Thoracic aorta (tissue), 2 donors: ENCODE results near the gene CNKSR2. TPM values are rescaled to one million over a fixed set of nuclear protein-coding genes. Genes with fewer than 3 reads are reported as not detected.

Source experiments
- ATAC-seq: fragments of 150-250 bp; one replicate; pipeline ENCODE4 v1.8.0; 2017; ENCODE audit warnings: low read depth; ENCODE audit not compliant: insufficient number of reproducible peaks, low FRiP score
- DNase-seq: peaks from one replicate; pipeline ENCODE4 v3.0.0-alpha.2; 2020; ENCODE audit warnings: low spot score
- H3K27ac ChIP-seq, 2 donors: fragments of 200-600 bp; sonication (generic); 1 replicate in 1 of 2; 2 replicates in 1 of 2; pipeline ENCODE4 v1.5.1; 2016; ENCODE audit warnings: mild to moderate bottlenecking in 2 of 2, moderate library complexity in 2 of 2
- H3K27me3 ChIP-seq: fragments of 200-600 bp; sonication (generic); replicated peaks from 2 replicates; pipeline ENCODE4 v1.6.0; 2016; ENCODE audit warnings: mild to moderate bottlenecking; ENCODE audit not compliant: insufficient read depth
- H3K36me3 ChIP-seq: fragments of 200-600 bp; sonication (generic); one replicate; pipeline ENCODE4 v1.5.1; 2016
- H3K4me1 ChIP-seq, 2 donors: fragments of 200-600 bp; sonication (generic); 1 replicate in 1 of 2; 2 replicates in 1 of 2; pipeline versions ENCODE4 v1.5.1 to v1.6.0; 2016; ENCODE audit warnings: low read depth in 2 of 2, mild to moderate bottlenecking in 1 of 2; ENCODE audit not compliant: control insufficient read depth in 1 of 2
- H3K4me3 ChIP-seq: fragments of 200-600 bp; sonication (generic); 2 replicates; pipeline ENCODE4 v1.5.1; 2016; ENCODE audit warnings: mild to moderate bottlenecking
- H3K9me3 ChIP-seq: fragments of 200-600 bp; sonication (generic); 2 replicates; pipeline ENCODE4 v1.5.1; 2016
- total RNA-seq, 2 donors: library from RNA; depleted of rRNA; stranded (reverse); fragments of >200 nt; gene quantifications; one replicate each; pipeline versions ENCODE4 v1.1.0 to v1.2.3, GENCODE V29; 2016
- TF ChIP-seq, protein P1 (sequence below): fragments of 200-600 bp; sonication (generic); IDR thresholded peaks from one replicate; pipeline ENCODE4 v1.5.1; 2019; ENCODE audit warnings: antibody characterized with exemption

CNKSR2 gene
- total RNA-seq, 2 donors from 2014 or later = 5.3 to 10.4 TPM

DNA sequence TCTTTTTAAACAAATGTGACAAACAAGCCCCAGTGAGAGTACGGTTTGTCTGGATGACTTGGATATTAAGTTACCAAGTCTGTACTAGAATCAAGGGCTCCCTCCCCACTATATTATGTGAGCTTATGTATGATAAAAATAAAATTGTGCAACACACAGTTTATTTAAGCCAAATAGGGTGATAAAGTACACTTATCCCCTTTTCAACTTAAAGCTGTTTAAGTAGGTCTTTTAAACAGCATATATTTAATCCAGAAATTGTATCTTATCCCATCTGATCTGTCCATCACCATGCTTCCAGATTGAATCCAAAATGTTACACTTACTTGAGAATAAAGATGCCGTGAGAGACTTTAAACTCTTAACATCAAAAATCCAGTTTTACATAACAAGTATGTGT is 285.9 kb downstream of the CNKSR2 start:
- Histone ChIP-seq H3K9me3 (no peaks in the 10 kb centered on the region), H3K36me3 (no peaks in the 10 kb centered on the region), H3K27me3 (no peaks in the 10 kb centered on the region), H3K4me1 (no peaks in the 10 kb centered on the region), H3K27ac (no peak overlapping the region), H3K4me3 (no peak overlapping the region)
- DNase-seq = no peak
- ATAC-seq = no peak
- TF ChIP-seq, protein P1, sequence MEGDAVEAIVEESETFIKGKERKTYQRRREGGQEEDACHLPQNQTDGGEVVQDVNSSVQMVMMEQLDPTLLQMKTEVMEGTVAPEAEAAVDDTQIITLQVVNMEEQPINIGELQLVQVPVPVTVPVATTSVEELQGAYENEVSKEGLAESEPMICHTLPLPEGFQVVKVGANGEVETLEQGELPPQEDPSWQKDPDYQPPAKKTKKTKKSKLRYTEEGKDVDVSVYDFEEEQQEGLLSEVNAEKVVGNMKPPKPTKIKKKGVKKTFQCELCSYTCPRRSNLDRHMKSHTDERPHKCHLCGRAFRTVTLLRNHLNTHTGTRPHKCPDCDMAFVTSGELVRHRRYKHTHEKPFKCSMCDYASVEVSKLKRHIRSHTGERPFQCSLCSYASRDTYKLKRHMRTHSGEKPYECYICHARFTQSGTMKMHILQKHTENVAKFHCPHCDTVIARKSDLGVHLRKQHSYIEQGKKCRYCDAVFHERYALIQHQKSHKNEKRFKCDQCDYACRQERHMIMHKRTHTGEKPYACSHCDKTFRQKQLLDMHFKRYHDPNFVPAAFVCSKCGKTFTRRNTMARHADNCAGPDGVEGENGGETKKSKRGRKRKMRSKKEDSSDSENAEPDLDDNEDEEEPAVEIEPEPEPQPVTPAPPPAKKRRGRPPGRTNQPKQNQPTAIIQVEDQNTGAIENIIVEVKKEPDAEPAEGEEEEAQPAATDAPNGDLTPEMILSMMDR = no peak

DNA sequence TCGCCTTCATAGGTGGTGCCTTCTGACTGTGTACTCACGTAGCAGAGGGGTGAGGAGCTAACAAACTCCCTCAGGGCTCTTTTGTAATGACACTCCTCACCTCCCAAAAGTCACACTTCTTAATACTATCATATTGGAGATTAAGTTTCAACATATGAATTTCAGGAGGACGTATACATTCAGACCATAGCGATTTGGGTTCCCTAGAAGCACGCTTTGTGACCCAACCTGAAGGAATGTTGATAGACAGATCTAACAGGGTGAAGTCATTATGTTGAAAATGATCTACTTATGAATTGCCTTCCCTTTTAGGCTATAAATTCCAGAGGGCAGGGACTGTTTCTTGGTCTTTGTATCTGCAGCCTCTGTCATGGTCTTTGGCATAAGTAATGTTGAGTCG is 287.1 kb downstream of the CNKSR2 start:
- no peak overlapping the region for H3K4me3 ChIP-seq
- ATAC-seq (no peak), DNase-seq (no peak)
- TF ChIP-seq, protein P1 = no peak
- H3K4me1 ChIP-seq = no peaks in the 10 kb centered on the region
- no peak overlapping the region for H3K27ac ChIP-seq
- H3K9me3 ChIP-seq = no peaks in the 10 kb centered on the region
- H3K36me3 ChIP-seq = no peaks in the 10 kb centered on the region
- no peaks in the 10 kb centered on the region for H3K27me3 ChIP-seq

DNA sequence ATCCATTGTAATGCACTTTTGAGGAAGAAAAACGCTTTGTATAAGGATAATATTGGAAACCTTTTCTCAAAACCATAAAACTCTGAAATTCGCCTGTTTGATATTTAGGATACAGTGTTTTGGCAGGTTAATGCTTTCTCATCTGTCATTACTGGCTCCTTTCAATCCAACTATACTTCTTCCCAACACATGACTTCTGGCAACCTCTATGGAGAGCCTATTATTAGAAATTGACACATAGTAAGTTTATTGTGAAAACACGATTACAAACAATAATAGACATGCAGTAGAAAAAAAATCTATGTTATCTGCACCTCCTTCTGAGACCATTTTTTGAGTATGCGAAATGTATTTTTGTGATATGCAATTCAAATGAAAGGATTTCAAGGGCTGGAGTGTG is 288.5 kb downstream of the CNKSR2 start:
- Histone ChIP-seq H3K9me3 (no peaks in the 10 kb centered on the region), H3K27me3 (no peaks in the 10 kb centered on the region), H3K27ac (no peak overlapping the region), H3K36me3 (no peaks in the 10 kb centered on the region), H3K4me3 (no peak overlapping the region), H3K4me1 (no peaks in the 10 kb centered on the region)
- DNase-seq = no peak
- TF ChIP-seq, protein P1 = no peak
- ATAC-seq = no peak

DNA sequence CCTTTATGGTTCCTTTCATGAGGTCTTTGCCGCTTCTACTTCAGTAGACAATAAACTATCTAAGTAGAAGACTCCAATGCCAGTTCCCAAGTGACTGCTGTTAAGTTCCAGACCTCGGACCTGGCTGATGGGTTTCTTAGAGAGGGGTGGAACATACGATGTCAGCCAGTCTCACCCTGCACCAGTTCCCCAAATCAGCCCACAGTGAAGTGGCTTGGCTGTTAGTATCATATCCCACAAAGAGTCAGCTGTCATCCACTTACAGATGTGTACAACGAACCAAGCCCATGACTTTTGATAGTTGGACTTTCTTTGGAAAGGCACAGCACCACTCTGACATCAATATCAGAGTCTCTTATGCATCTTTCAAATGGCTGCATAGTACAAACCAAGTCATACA is 292.0 kb downstream of the CNKSR2 start:
- ATAC-seq = no peak

DNA sequence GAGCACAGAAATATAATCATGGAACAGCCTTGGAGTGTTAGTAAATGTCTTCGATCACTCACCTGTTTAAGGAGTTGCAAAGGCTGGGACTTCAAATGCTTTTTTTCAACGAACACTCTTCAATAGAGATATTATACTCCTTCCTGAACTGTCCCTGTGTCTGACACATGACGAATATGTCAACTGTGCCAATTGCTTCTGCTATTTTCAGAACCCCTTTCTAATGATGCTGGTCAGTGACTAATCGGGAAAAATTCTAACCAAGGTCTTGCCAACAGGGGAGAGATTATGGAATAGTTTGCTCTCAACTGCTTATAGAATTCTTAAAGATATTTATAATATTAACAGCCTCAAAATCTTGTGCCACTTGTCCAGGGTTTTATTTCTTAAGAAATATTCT is 292.5 kb downstream of the CNKSR2 start:
- Histone ChIP-seq H3K27ac (no peak overlapping the region), H3K27me3 (no peaks in the 10 kb centered on the region), H3K4me3 (no peak overlapping the region), H3K4me1 (no peaks in the 10 kb centered on the region), H3K9me3 (no peaks in the 10 kb centered on the region), H3K36me3 (no peaks in the 10 kb centered on the region)
- DNase-seq = no peak
- no peak for ATAC-seq
- TF ChIP-seq, protein P1 = no peak

More for the DNA sequence above, 292.0 kb downstream of the CNKSR2 start:
- no peak overlapping the region for H3K4me3 ChIP-seq
- H3K27me3 ChIP-seq = no peaks in the 10 kb centered on the region
- no peak overlapping the region for H3K27ac ChIP-seq
- no peaks in the 10 kb centered on the region for H3K9me3 ChIP-seq
- no peak for DNase-seq
- no peaks in the 10 kb centered on the region for H3K4me1 ChIP-seq
- TF ChIP-seq, protein P1 = no peak
- no peaks in the 10 kb centered on the region for H3K36me3 ChIP-seq
